ENCODE measurements around the gene CEACAM21. TPM values are rescaled to one million over a fixed set of nuclear protein-coding genes. Genes with fewer than 3 reads are reported as not detected.
A peak's percentile ranks its signal among the peaks of the same experiment; 100 is the strongest.

CEACAM21 gene
- total and polyA plus RNA-seq, 4 donors = 5.1 to 11.9 (median 11.0) TPM

GRCh38 chr19:41590936-41591335 lies 15.0 kb downstream of the CEACAM21 start:
- Histone ChIP-seq H3K36me3 (ENCODE audit: control insufficient read depth, insufficient read depth, low read length) (peaks cover under 1% of the 10 kb centered on the region), H3K4me1 (ENCODE audit: control insufficient read depth, insufficient read depth, low read length) (no peaks in the 10 kb centered on the region), H3K27ac (ENCODE audit: low read depth, low read length) (no peak overlapping the region), H3K4me3 (ENCODE audit: low read depth, low read length) (no peak overlapping the region), H3K9me3 (ENCODE audit: control insufficient read depth, insufficient read depth, low read length) (no peaks in the 10 kb centered on the region), H3K27me3 (ENCODE audit: control insufficient read depth, insufficient read depth, low read length) (peaks cover 5% of the 10 kb centered on the region)
- DNase-seq (ENCODE audit: low read depth in 4 of 6, low spot score in 6 of 6) = no peak

- Histone ChIP-seq H3K4me1 (ENCODE audit: control insufficient read depth, insufficient read depth, low read length) (no peaks in the 10 kb centered on the region), H3K36me3 (ENCODE audit: control insufficient read depth, insufficient read depth, low read length) (no peaks in the 10 kb centered on the region), H3K27me3 (ENCODE audit: control insufficient read depth, insufficient read depth, low read length) (peaks cover 9% of the 10 kb centered on the region), H3K9me3 (ENCODE audit: control insufficient read depth, insufficient read depth, low read length) (no peaks in the 10 kb centered on the region), H3K27ac (ENCODE audit: low read depth, low read length) (no peak overlapping the region), H3K4me3 (ENCODE audit: low read depth, low read length) (no peak overlapping the region)
- no peak for DNase-seq (ENCODE audit: low read depth in 4 of 6, low spot score in 6 of 6)
- 43% methylated on average over 4 of the region's 5 CpGs for WGBS (ENCODE audit: insufficient coverage)
Observed at GRCh38 chr19:41591951-41592562, 16.1 kb downstream of the CEACAM21 start.

DNA sequence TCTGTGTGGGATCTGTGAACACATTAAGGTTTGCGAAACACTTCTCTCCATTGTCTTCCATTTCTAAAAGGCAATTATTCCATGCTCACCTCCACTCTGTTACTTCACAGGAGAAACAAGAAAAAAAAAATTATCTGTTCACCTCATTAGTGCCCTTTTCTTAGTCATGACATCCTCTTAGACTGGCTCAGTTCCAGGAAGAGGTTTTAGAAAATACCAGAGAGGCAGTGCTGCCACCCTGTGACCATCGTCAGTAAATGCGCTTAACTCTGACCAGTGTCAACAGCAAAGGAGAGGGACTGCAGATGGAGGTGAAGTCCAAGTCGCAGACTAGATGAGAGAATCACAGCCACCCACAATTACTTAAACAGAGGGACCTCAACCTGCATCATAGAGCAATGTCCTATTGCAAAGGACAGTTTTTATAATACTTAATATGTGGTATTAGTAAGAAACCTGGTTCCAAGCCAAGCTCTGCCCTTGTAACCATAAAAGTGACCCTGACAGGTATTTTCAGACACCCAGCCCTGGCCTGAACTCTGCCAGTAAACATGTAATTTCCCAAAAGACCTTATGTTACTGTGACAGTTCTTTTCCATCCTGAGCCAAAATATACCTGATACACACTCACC lies 19.4 kb downstream of the CEACAM21 start:
- peak in 5 of 6 donors; percentile 29 to 86 (median 47) for DNase-seq (ENCODE audit: low read depth in 4 of 6, low spot score in 6 of 6)

GRCh38 chr19:41595890-41596280 lies 19.9 kb downstream of the CEACAM21 start:
- no peak for DNase-seq (ENCODE audit: low read depth in 4 of 6, low spot score in 6 of 6)
- H3K4me1 ChIP-seq (ENCODE audit: control insufficient read depth, insufficient read depth, low read length) = peaks cover 3% of the 10 kb centered on the region
- H3K27me3 ChIP-seq (ENCODE audit: control insufficient read depth, insufficient read depth, low read length) = peaks cover 4% of the 10 kb centered on the region
- H3K9me3 ChIP-seq (ENCODE audit: control insufficient read depth, insufficient read depth, low read length) = no peaks in the 10 kb centered on the region
- 15% methylated on average over 1 of the region's 3 CpGs for whole genome bisulfite sequencing (ENCODE audit: insufficient coverage)
- H3K4me3 ChIP-seq (ENCODE audit: low read depth, low read length) = no peak overlapping the region
- H3K36me3 ChIP-seq (ENCODE audit: control insufficient read depth, insufficient read depth, low read length) = no peaks in the 10 kb centered on the region
- no peak overlapping the region for H3K27ac ChIP-seq (ENCODE audit: low read depth, low read length)

More for the DNA sequence above, 19.4 kb downstream of the CEACAM21 start:
- 0% methylated on average over 1 of the region's 4 CpGs for WGBS (ENCODE audit: insufficient coverage)
- Histone ChIP-seq H3K36me3 (ENCODE audit: control insufficient read depth, insufficient read depth, low read length) (no peaks in the 10 kb centered on the region), H3K4me3 (ENCODE audit: low read depth, low read length) (no peak overlapping the region), H3K4me1 (ENCODE audit: control insufficient read depth, insufficient read depth, low read length) (peaks cover 3% of the 10 kb centered on the region), H3K27me3 (ENCODE audit: control insufficient read depth, insufficient read depth, low read length) (peaks cover 4% of the 10 kb centered on the region), H3K9me3 (ENCODE audit: control insufficient read depth, insufficient read depth, low read length) (no peaks in the 10 kb centered on the region), H3K27ac (ENCODE audit: low read depth, low read length) (no peak overlapping the region)

- H3K4me1 ChIP-seq (ENCODE audit: control insufficient read depth, insufficient read depth, low read length) = peaks cover 3% of the 10 kb centered on the region
- DNase-seq (ENCODE audit: low read depth in 4 of 6, low spot score in 6 of 6) = peak; percentile 19 to 92 (median 46)
- no peak overlapping the region for H3K27ac ChIP-seq (ENCODE audit: low read depth, low read length)
- WGBS (ENCODE audit: insufficient coverage) = 0% methylated on average over 2 of the region's 10 CpGs
- H3K4me3 ChIP-seq (ENCODE audit: low read depth, low read length) = no peak overlapping the region
- no peaks in the 10 kb centered on the region for H3K36me3 ChIP-seq (ENCODE audit: control insufficient read depth, insufficient read depth, low read length)
- H3K27me3 ChIP-seq (ENCODE audit: control insufficient read depth, insufficient read depth, low read length) = peaks cover 8% of the 10 kb centered on the region
- H3K9me3 ChIP-seq (ENCODE audit: control insufficient read depth, insufficient read depth, low read length) = no peaks in the 10 kb centered on the region
Observed at GRCh38 chr19:41597600-41598041, 21.7 kb downstream of the CEACAM21 start.

DNA sequence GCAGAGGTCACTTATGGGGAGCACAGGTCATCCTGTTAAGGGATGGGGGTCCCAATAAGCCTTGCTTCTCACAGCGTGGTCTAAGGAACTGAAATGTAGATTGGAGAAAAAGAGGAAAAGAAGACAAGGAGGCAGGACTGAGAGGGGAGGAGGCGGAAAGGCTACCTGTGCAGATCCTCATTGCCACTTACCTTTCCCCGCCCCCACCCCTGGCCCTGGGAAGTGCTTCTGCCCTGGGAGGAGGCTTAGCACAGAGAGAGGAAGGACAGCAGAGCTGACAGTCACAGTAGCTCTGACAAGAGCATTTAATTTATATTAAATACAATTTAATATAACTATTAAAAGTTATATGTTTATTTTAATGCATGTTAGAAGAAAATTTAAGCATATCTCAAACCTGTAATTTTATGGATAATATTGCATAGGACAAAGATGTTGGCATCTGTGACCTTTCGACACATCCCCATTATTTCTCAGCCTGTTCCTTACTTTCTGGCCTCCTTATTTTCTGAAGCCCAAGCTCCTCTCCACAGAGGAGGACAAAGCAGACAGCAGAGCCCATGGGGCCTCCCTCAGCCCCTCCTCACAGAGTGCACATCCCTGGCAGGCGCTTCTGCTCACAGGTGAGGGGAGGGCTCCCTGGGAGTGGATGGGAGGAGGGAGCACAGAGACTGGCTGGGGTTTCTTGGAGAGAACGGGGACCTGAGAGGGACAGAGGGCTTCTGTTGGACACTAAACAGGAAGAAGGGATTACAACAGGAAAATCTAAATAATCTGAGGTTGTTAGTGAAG lies 23.4 kb downstream of the CEACAM21 start:
- Histone ChIP-seq H3K27ac (ENCODE audit: low read depth, low read length) (no peak overlapping the region), H3K4me3 (ENCODE audit: low read depth, low read length) (no peak overlapping the region), H3K36me3 (ENCODE audit: control insufficient read depth, insufficient read depth, low read length) (no peaks in the 10 kb centered on the region), H3K4me1 (ENCODE audit: control insufficient read depth, insufficient read depth, low read length) (peaks cover 3% of the 10 kb centered on the region), H3K9me3 (ENCODE audit: control insufficient read depth, insufficient read depth, low read length) (no peaks in the 10 kb centered on the region), H3K27me3 (ENCODE audit: control insufficient read depth, insufficient read depth, low read length) (peaks cover 11% of the 10 kb centered on the region)
- WGBS (ENCODE audit: insufficient coverage) = 17% methylated on average over 2 of the region's 6 CpGs
- DNase-seq (ENCODE audit: low read depth in 4 of 6, low spot score in 6 of 6) = no peak

GRCh38 chr19:41601771-41602170 lies 25.8 kb downstream of the CEACAM21 start:
- 58% methylated on average over 4 of the region's 4 CpGs for WGBS (ENCODE audit: insufficient coverage)
- Histone ChIP-seq H3K36me3 (ENCODE audit: control insufficient read depth, insufficient read depth, low read length) (no peaks in the 10 kb centered on the region), H3K27ac (ENCODE audit: low read depth, low read length) (no peak overlapping the region), H3K4me3 (ENCODE audit: low read depth, low read length) (no peak overlapping the region), H3K9me3 (ENCODE audit: control insufficient read depth, insufficient read depth, low read length) (no peaks in the 10 kb centered on the region), H3K4me1 (ENCODE audit: control insufficient read depth, insufficient read depth, low read length) (peaks cover 3% of the 10 kb centered on the region), H3K27me3 (ENCODE audit: control insufficient read depth, insufficient read depth, low read length) (peaks cover 9% of the 10 kb centered on the region)
- no peak for DNase-seq (ENCODE audit: low read depth in 4 of 6, low spot score in 6 of 6)

GRCh38 chr19:41604831-41605230 lies 28.9 kb downstream of the CEACAM21 start:
- WGBS (ENCODE audit: insufficient coverage) = 33% methylated on average over 2 of the region's 3 CpGs
- DNase-seq (ENCODE audit: low read depth in 4 of 6, low spot score in 6 of 6) = no peak

GRCh38 chr19:41606215-41606837 lies 30.4 kb downstream of the CEACAM21 start:
- peaks cover 8% of the 10 kb centered on the region for H3K27me3 ChIP-seq (ENCODE audit: control insufficient read depth, insufficient read depth, low read length)
- DNase-seq (ENCODE audit: low read depth in 4 of 6, low spot score in 6 of 6) = no peak
- H3K4me1 ChIP-seq (ENCODE audit: control insufficient read depth, insufficient read depth, low read length) = no peaks in the 10 kb centered on the region
- H3K4me3 ChIP-seq (ENCODE audit: low read depth, low read length) = no peak overlapping the region
- no peaks in the 10 kb centered on the region for H3K9me3 ChIP-seq (ENCODE audit: control insufficient read depth, insufficient read depth, low read length)
- no peaks in the 10 kb centered on the region for H3K36me3 ChIP-seq (ENCODE audit: control insufficient read depth, insufficient read depth, low read length)
- H3K27ac ChIP-seq (ENCODE audit: low read depth, low read length) = no peak overlapping the region
- 80% methylated on average over 3 of the region's 5 CpGs for WGBS (ENCODE audit: insufficient coverage)

More at GRCh38 chr19:41604831-41605230, 28.9 kb downstream of the CEACAM21 start:
- no peaks in the 10 kb centered on the region for H3K36me3 ChIP-seq (ENCODE audit: control insufficient read depth, insufficient read depth, low read length)
- H3K4me3 ChIP-seq (ENCODE audit: low read depth, low read length) = no peak overlapping the region
- H3K27ac ChIP-seq (ENCODE audit: low read depth, low read length) = no peak overlapping the region
- peaks cover 9% of the 10 kb centered on the region for H3K27me3 ChIP-seq (ENCODE audit: control insufficient read depth, insufficient read depth, low read length)
- no peaks in the 10 kb centered on the region for H3K4me1 ChIP-seq (ENCODE audit: control insufficient read depth, insufficient read depth, low read length)
- no peaks in the 10 kb centered on the region for H3K9me3 ChIP-seq (ENCODE audit: control insufficient read depth, insufficient read depth, low read length)
